Stimulated activated CD4-positive, alpha-beta T cell treated with anti-CD3 and anti-CD28 coated beads, Interleukin-12 subunit alpha, Interleukin-12 subunit beta, amount 100 ng/mL, for 4 hours (primary cell): ENCODE measurements around the gene CTIF.

ENCODE experiments used
- DNase-seq: peaks from one replicate; pipeline ENCODE4 v3.0.0-alpha.2; 2020

The CTIF gene

DNA sequence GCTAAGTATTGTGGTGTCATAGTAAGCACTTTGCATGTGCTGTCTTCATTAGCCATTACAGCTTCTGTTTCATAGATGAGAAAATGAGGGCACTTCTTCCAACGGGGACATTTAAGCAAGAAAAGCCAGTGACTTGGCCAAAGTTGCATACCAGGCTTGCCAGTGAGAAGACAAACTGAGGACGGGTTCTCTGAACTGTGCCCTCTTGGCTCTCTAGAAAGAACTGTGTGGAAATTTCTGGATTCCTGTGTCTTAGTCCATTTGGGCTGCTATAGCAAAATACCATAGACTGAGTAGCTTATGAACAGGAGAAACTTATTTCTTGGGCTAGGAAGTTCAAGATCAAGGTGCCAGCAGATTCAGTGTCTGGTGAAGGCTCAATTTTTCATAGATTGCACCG, 13.3 kb downstream of the CTIF start:
- no peak for DNase-seq

DNA sequence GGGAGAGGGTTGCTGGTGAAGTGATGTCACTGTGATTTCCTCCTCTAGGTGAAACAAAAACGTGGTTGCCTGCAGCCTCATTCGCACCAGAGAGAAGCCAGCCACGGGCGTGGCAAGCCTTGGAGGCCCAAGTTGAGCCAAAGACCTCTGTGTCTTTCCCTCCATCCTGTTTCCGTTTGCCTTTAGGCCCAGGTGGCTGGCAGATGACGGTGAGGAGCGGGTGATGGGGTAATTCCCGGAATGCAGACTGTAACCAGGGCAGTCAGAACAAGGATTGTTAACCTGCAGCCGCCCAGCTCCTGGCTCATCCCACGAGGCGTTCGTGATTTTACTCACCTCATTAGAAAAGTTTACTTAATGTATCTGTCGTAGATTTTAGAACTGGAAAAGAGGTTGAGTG, 14.4 kb downstream of the CTIF start:
- DNase-seq: no peak

DNA sequence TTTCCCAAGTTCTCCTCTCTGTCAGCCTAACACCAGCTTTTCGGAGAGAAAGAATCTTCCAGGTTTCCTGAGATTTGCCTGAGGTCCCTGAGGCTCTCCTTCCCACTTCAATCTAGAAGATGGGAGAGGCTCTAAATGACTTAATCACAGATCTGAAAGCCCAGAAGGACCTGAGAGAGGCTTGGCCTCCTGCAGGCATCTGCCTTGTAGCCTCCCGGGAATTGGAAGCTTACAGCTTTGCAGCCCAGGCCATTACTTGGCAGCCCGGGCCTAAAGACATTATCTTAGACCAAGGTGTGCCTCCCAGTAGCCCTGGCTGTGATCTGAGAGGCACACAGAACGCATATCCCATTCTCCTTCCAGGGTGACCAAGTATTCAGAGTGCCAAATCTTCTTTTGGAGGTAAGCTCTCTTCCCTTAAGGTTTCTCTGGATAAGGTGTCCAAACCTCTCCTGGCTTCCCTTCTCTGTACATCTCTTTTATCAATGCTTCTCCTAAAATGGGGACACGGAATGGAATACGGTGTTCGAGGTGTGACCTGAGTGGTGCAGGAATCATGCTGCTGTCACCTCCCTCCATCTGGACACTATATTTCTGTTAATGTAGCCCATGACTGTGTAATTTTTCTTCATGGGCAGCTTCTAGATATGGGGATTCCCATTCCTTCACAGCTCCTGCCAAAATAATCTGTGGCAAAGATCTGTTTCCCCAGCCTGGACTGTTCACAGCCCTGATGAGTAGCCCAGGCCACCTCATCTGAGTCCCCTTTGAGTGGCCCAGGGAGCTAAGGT, 16.0 kb downstream of the CTIF start:
- no peak for DNase-seq

DNA sequence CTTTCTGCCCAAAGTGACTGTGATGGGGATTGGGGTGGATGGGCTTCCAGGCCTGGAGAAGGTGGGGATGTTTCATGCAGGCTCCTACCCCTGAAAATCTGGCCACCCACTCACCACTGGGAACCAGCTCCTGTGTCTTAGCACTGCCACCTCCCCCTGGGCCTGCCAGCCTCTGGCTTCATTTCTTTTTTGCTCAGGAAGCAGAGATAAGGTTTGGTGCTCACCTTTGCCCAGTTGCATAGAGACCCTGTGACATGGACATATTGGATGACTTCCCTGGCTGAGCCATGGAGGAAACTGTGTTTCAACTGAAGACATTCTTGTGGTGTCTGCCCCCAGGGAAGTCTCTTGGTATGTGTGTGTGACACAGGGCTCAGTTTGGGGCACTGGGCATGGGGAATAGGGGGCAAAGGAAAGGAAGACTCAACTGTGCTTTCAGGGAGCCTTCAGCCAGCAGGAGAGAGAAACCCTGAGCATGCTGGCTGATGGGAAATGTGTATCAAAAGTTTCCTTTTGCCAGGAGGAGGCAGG, 16.7 kb downstream of the CTIF start:
- no peak for DNase-seq

DNA sequence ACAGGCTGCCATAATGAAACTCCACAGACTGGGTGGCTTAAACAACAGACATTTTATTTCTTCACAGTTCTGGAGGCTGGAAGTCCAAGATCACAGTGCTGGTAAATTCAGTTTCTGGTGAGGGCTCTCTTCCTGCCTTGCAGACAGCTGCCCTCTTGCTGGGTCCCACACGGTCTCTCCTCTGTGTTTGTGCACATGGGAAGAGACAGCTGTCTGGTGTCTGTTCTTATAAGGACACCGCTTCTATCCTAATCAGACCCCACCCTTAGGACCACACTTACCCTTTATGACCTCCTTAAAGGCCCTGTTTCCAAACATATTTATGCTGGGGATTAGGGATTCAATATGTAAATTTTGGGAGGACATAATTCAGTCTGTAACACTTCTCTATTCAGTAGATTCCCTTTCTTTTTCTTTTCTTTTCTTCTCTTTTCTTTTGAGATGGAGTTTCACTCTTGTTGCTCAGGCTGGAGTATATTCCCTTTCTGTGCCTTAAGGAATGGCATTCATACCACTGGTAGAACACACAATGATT, 18.9 kb downstream of the CTIF start:
- DNase-seq: no peak

DNA sequence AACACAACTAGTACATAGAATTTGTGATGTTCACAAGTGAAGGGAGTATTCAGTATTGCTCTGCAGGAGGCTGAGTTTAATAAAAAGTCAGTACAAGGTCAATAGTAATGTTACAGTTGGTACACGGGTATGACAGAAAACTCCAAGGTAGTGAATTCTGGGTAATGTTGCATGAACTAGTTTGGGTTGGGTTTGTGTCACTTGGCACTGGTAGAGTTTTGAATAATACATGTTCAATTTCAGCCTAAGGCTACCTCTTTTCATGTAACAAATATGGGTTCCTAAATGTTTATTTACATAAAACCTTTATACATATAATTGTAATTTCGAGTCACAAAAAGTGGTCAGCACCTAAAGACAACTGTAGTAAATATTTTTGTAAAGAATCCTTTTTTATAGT, 19.4 kb downstream of the CTIF start:
- no peak for DNase-seq

DNA sequence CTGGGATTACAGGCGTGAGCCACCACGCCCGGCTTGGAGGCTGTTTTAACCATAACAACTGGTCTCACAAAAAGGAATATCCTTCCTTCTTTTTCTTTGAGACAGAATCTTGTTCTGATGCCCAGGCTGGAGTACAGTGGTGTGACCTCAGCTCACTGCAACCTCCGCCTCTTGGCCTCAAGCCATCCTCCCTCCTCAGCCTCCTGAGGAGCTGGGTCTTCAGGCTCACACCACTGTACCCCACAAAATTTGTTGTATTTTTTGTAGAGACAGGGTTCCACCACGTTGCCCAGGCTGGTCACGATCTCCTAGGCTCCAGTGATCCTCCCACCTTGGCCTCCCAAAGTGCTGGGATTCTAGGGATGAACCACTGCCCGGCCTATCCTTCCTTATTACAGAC, 21.7 kb downstream of the CTIF start:
- no peak for DNase-seq

DNA sequence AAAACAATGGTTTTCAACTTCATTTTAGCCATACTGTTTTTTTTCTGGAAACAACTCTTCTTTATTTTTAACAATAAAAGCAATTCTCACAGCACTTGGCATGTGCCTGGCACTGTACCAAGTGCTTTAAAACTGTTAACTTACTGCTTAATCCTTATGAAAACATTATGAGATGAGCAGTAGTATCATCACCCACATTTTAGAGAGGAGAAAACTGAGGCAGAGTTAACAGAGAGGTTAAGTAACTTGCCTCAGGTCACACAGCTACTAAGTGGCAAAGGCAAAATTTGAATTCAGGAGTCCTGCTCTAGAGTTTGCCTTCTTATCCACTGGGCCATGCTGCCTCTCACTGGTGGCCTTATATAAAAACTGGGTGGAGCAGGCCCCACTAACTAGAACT, 23.2 kb downstream of the CTIF start:
- no peak for DNase-seq

DNA sequence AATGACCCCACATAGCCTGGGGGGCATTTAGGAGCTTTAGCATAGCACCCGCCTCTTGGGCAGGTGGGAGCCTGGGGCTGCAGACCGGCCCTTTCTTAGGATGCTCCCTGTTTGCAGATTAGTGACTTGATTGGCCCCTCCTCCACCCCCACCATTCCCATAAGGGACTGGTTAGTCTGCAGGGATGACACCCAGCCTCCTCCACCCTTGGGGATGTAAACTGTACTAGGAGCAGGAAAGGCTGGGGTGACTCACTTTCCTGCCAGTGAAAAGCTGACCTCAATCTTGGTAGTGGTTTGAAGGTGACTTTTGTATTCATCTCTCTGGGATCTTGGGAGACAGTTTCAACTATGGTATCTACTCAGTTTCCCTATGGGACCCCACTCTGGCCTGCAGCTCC, 24.2 kb downstream of the CTIF start:
- no peak for DNase-seq

DNA sequence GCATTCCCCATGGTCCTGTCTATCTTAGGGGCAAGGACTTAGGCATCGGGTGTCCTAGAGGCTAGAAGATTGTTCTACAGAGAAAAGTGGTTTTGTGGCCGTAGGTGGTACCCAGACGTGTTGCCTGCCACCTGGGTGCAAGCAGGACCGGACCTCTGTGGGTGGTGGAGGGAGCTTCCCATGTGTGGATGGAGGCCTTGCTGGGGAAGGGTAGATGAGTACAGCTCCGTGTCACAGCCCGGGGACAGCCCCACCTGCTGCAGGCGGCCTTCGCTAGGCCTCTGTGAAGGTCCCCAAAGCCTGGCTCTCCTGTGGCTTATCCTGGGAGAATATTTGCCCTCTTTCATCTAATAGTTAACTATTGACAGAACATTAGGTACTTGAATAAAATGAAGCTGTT, 25.3 kb downstream of the CTIF start:
- no peak for DNase-seq

DNA sequence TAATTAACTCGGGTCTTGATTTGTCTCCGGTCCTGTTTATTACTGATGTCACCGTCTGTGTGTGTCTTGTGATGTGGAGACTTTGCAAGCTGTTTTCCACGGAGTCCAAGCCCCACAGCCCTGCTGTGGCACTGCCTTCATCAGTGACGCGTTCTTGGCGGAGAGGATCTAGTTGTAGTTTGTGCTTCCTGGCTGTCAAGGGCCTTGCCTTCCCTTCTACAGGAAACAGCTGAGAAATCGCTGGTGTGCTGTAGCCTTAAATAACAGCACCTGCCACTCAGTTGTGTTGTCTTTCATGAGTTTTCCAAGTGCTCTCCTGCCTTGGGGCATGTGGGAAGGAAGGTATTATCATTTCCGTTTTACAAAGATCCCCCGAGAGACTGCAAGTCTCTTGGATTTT, 26.3 kb downstream of the CTIF start:
- DNase-seq: no peak

DNA sequence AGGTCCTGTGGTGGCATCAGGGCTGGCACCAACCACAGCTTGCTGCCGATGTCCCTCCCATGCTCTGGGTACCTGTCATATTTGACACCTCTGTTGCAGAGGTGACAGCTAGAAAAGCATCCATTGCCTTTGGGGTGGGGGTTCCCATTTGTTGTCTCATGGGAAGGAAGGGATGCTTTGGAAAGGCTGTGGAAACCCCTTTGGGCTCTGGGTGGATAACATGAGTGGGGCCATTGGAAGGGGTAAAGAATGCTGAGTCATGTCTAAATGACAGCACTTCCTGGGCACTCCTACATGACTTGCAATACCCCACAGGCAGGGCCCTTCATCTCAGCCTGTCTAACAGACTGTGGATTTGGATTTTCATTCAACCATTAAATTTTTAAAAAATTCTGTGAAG, 27.8 kb downstream of the CTIF start:
- DNase-seq: no peak

DNA sequence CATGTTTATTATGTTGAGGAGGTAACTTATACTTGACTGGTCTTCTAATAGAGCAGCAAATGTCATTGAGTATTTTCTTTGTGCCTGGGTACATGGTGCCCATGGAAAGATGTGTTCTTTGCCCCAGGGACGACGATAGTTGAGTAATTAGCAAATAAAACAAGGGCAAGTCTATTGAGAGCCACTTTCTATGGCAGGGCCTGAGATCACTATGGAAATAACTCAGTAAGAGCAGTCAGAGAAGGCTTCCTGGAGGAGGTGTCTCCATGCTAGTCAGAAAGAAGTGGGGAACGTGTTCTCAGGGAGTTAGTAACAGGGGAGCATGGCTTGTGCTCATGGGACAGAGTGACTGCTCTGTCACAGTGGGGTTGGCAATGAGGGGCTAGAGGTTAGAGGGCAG, 28.6 kb downstream of the CTIF start:
- DNase-seq: no peak

DNA sequence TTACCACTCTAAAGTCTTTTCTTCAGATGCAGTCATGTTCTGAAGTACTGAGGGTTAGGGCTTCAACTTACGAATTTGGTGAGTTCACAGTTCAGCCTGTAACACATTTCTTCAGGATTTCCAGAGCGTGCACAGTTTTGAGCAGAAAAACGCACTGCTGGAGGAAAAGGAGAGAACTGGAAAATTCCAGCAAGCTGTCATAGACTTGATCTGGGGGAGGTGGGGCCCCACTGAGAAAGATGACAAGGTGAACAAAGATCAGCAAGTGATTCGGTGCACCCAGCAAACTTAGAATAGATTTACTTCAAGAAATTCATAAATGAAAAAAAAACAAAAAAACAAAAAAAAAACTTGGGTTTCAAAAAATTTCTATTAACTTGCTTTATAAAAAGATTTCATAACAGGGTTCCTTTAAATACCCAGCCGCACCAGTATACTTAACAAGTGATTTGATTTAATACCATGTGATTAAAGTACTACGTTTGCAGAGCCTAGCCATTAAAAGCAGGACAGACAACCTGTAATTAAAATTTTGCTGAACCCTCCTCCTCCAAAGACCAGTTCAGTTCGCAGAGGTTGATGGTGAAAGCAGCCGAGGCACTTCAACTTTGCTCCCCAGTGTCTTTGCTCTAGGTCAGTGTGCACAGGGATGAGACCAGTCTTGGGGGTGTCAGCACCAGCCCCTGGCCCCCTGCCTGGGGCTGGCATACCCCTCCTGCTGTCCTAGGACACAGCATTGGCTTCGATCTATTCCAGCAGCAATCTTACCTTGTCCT, 30.5 kb downstream of the CTIF start:
- no peak for DNase-seq

DNA sequence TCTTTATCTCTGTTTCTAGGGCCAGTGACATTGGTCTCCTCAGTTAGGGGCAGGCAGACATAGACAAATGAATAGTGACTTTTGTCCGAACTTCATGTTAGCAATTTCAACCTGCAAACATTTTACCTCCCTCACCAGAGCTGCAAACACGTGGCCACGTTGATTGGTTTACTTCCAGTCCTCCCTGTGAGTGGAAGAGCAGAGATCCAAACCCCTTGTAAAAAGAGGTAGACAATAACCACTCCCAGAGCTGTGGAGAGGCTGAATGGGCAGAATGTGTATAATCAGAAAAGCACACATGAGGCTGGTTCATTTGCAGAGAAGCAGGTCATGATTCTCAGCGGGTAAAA, 31.1 kb downstream of the CTIF start:
- no peak for DNase-seq

DNA sequence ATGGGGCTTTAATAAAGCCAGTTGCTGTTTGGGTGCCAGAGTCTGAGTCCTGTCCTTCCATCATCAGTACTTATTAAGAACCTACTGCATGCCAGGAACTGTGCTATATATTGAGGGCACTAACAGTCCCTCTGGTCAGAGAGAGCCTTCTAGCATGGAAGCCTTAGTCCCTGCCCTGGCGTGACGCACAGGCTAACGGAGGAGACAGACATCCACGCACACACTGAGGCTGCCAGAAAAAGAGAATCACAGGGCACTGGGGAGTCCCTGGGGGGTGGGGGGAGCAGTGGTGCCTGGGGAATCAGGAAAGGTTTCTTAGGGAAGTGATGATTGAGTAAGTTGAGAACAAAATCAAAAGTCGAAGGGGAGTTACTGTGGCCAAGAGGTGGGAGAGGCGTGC, 31.5 kb downstream of the CTIF start:
- no peak for DNase-seq

DNA sequence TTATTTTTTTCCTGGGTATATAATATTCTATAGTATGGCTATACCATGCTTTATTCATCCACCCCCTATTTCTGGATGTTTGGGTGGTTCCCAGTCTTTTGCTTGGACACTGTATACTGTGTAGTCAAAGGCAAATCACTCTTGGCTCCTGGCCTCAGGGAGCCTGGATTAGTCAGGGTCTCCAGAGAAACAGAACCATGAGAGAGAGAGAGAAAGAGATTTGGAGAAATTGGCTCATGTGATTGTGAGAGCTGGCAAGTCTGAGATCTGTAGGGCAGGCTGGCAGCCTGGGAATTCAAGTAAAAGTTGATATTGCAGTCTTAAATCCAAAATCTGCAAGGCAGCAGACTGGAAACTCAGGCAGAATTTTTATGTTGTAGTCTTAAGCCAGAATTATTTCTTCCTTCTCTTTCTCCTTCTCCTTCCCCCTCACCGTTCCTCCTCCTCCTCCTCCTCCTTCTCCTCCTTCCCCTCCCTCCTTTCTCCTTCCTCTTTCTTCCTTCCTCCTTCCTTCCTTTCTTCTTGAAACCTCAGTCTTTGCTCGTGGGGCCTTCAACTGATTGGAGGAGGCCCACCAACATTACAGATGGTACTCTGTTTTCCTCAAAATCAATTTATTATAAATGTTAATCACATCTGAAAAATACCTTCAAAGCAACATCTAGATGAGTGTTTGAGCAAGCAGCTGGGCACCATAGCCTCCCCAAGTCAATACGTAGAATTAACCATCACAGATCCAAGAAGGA, 33.0 kb downstream of the CTIF start:
- no peak for DNase-seq

DNA sequence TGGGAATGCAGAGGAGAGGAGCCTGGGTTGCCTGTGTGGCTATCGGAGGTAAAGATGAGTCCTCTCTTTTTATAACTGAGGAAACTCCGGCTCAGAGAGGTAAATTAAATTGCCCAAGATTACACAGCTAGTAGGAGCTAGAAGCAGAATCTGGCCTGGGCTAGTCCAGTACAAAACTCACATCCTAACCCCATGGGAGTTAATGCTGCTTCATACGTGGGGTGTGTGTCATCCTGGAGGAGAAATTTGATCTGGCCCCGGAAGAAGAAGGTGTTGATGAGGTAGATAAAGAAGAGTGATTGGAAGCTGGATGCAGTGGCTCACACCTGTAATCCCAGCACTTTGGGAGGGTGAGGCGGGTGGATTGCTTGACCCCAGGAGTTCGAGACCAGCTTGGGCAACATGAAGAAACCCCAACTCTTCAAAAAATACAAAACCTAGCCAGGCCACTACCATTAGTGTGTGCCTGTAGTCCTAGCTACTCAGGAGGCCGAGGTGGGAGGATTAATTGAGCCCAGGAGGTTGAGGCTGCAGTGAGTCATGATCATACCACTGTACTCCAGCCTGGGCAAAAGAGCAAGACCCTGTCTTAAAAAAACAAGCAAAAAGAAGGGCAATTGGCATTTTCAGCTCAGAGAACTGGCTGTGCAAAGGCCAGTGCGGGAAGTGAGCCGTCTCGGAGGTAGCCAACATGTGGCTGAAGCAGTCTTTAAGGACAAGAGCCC, 33.7 kb downstream of the CTIF start:
- DNase-seq: no peak

DNA sequence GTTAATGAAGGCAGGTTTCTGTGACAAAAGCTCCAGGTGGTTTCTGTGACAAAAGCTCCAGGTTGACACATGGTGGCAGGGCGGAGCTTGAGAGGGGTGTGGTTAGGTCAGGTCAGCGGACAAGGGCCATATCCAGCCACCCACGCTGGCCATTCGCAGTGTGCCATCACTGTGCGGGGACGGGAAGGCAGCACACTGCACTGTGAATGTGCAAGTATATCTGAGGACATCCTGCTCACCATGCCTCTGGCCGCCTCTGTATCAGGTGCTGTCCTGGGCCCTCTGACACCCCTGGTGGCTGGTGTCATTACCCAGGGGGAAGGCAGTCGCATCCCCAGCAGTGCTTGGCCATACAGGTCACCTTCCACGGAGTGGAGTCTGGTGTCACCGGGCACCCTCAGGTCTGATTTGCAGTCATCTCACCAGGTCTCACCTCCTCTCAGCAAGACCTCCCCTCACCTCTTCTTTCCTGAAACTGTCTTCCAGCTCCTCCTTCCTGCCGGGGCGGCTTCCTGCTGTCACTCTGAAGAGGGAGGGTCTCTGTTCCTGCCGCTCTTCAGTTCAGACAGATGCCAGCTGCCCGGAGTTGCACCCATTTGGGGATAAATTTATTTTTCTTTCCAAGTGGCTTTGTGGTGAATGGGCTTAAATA, 34.9 kb downstream of the CTIF start:
- DNase-seq: no peak

DNA sequence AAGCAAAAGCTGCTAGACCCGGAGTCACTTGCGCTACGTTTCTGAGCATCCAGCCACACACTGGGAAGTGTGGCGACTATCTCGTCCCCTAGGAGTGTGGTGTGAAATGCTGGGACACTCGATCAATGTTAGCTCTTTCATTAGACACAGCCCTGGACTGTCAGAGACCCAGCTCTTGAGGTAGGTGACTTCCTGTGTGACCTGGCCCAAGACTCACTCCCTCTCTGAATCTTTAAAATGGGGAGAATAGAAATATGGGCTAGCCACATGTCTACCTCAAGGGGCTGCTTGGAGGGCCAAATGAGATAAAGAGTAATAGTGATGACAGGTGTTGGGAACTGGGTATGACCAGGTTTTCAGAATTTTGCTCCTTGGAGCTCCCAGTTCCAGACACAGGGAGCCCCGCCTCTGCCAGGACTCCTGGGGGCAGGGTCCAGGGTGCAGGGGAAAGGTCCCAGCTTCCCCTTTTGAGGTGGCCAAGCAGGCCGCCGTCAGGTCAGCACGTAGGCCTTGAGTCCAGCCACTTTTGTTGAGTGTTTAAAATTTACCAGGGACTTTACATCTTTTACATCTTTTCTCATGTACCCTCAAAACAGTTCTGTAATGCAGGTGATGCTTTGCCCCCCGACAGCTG, 36.0 kb downstream of the CTIF start:
- no peak for DNase-seq

DNA sequence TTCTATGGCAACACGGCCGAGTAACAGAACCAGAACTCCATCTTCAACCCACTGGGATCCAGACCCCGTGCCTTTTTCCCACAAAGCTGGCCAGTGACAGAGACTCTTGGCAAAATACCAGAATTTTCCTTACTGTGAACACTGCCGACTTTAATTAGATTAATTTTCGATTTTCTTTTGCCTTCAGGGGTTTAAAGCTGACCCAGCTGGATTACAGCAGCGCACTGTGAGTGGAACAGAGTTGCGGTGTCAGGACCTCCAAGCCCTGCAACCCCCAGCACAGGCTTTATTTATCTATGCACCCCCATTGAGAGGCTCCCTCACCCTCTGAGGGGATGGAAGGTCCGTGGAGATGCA, 36.4 kb downstream of the CTIF start:
- DNase-seq: no peak
